ENCODE results near the gene ANKLE1. TPM values are rescaled to one million over a fixed set of nuclear protein-coding genes. Genes with fewer than 3 reads are reported as not detected.

The ANKLE1 gene
- total RNA-seq, 2 donors from 2014 or later = 4.6 to 9.9 TPM

DNA sequence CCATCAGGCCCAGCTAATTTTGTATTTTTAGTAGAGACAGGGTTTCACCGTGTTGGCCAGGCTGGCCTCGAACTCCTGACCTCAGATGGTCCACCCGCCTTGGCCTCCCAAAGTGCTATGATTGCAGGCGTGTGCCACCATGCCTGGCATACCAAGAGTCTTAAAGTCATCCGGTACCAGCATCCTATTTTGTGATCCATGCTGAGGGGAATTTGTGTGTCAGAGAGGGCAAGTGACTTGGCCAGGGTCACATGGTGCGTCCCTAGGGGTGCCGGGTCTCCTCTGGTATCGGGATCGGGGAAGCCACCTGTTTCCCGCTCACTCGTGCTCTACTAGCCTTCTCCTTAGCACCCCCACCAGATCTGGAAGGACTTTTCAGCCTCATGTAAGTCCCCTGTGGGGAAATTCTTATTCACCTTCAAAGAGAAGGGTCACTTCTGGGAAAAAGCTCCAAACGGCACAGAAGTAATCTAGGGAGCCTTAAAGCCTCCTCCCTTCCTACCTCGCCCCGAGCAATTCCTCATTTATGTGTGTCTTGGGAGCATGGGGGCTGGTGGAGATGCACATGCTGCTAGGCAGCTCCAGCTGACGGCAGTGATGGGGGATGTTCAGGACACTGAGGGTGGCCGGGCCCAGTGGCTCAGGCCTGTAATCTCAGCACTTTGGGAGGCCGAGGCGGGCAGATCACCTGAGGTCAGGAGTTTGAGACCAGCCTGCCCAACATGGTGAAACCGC is 6.1 kb upstream of the ANKLE1 start:
- no peaks in the 10 kb centered on the region for H3K4me1 Mint-ChIP-seq
- no peaks in the 10 kb centered on the region for H3K27me3 ChIP-seq (ENCODE audit: control insufficient read depth, insufficient read depth, low read length, poor library complexity, severe bottlenecking)
- H3K9ac ChIP-seq (ENCODE audit: extremely low read depth, low read length, poor library complexity, severe bottlenecking) = no peak overlapping the region
- H3K9me3 ChIP-seq (ENCODE audit: control insufficient read depth, low read length) = no peaks in the 10 kb centered on the region
- H3K4me3 ChIP-seq (ENCODE audit: low read length) = no peak overlapping the region
- DNase-seq = no peak
- H3K4me1 ChIP-seq (ENCODE audit: control insufficient read depth, insufficient read depth, low read length) = no peaks in the 10 kb centered on the region
- H3K27ac ChIP-seq (ENCODE audit: low read depth, low read length) = no peak overlapping the region
- H3K27ac Mint-ChIP-seq = no peak overlapping the region
- no peak overlapping the region for H3K4me3 Mint-ChIP-seq
- no peaks in the 10 kb centered on the region for H3K9me3 Mint-ChIP-seq
- TF ChIP-seq, protein P1, sequence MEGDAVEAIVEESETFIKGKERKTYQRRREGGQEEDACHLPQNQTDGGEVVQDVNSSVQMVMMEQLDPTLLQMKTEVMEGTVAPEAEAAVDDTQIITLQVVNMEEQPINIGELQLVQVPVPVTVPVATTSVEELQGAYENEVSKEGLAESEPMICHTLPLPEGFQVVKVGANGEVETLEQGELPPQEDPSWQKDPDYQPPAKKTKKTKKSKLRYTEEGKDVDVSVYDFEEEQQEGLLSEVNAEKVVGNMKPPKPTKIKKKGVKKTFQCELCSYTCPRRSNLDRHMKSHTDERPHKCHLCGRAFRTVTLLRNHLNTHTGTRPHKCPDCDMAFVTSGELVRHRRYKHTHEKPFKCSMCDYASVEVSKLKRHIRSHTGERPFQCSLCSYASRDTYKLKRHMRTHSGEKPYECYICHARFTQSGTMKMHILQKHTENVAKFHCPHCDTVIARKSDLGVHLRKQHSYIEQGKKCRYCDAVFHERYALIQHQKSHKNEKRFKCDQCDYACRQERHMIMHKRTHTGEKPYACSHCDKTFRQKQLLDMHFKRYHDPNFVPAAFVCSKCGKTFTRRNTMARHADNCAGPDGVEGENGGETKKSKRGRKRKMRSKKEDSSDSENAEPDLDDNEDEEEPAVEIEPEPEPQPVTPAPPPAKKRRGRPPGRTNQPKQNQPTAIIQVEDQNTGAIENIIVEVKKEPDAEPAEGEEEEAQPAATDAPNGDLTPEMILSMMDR (conservative IDR thresholded peaks at IDR 0.05) = no peak
- peaks cover 57% of the 10 kb centered on the region for H3K36me3 ChIP-seq (ENCODE audit: control insufficient read depth, insufficient read depth, low read length)
- 96% methylated on average over 15 to 19 of the region's 19 CpGs for WGBS, 2 experiments (ENCODE audit: insufficient coverage in 1 of 2, insufficient read length in 1 of 2)
- peaks cover 67% of the 10 kb centered on the region for H3K36me3 Mint-ChIP-seq (ENCODE audit: low read depth)
- H3K27me3 Mint-ChIP-seq (ENCODE audit: insufficient read depth) = no peaks in the 10 kb centered on the region

DNA sequence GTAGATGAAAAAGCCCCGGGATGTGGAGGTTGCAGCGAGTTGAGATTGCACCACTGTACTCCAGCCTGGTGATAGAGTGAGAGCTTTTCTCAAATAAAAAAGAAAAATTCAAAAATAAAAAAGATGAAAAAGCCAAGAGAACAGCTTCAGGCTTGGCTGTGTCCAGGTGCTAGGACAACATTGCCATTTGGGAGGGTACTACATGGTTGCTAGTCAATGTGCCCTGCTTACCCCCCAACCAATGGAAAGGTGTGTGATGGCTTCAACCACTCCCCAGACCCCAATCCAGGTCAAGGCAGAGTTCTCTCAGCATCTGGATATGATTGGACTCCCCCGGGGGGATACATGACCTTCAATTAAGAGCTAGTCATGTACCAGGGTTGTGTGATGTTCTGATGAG is 2.3 kb upstream of the ANKLE1 start:
- Mint-ChIP-seq H3K9me3 (no peaks in the 10 kb centered on the region), H3K27me3 (ENCODE audit: insufficient read depth) (peaks cover 9% of the 10 kb centered on the region), H3K36me3 (ENCODE audit: low read depth) (peaks cover 52% of the 10 kb centered on the region), H3K4me3 (no peak overlapping the region), H3K27ac (no peak overlapping the region), H3K4me1 (peaks cover 2% of the 10 kb centered on the region)
- Histone ChIP-seq H3K36me3 (ENCODE audit: control insufficient read depth, insufficient read depth, low read length) (peaks cover 35% of the 10 kb centered on the region), H3K9ac (ENCODE audit: extremely low read depth, low read length, poor library complexity, severe bottlenecking) (no peak overlapping the region), H3K27me3 (ENCODE audit: control insufficient read depth, insufficient read depth, low read length, poor library complexity, severe bottlenecking) (peaks cover 5% of the 10 kb centered on the region), H3K27ac (ENCODE audit: low read depth, low read length) (no peak overlapping the region), H3K9me3 (ENCODE audit: control insufficient read depth, low read length) (no peaks in the 10 kb centered on the region), H3K4me3 (ENCODE audit: low read length) (no peak overlapping the region), H3K4me1 (ENCODE audit: control insufficient read depth, insufficient read depth, low read length) (no peaks in the 10 kb centered on the region)
- TF ChIP-seq, protein P1 (conservative IDR thresholded peaks at IDR 0.05) = no peak
- no peak for DNase-seq
- WGBS, 2 experiments (ENCODE audit: insufficient coverage in 1 of 2, insufficient read length in 1 of 2) = 81% methylated on average over 3 of the region's 3 CpGs; no CpG with 5 or more reads in 1 of the 2 experiments

DNA sequence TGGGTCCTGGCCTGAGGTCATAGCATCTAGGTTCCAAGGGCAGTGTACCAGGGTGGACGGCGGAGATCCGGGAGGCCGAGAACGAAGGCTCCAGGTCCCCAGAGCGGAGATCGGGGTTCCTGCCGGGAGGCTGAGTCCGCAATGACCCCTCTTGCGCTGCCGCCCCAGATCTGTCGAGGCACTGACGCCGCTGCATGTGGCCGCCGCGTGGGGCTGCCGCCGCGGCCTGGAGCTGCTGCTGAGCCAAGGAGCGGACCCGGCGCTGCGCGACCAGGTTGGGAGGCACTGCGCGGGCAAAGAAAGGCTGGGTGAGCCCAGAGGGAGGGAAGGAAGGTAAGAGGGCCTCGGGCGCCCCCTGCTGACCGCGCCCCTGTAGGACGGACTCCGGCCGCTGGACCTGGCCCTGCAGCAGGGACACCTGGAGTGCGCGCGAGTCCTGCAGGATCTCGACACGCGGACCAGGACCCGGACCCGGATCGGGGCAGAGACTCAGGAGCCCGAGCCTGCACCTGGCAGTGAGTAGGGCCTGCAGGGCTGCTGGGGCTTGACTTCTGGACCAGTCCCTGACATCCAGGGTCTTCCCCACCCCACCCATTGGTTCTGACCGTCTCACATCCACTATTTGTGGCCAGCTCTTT is 906 bp downstream of the ANKLE1 start:
- H3K36me3 ChIP-seq (ENCODE audit: control insufficient read depth, insufficient read depth, low read length) = peaks cover 9% of the 10 kb centered on the region
- peaks cover 32% of the 10 kb centered on the region for H3K36me3 Mint-ChIP-seq (ENCODE audit: low read depth)
- H3K4me3 ChIP-seq (ENCODE audit: low read length) = peak overlapping the region; percentile 45
- H3K9me3 ChIP-seq (ENCODE audit: control insufficient read depth, low read length) = no peaks in the 10 kb centered on the region
- H3K27me3 Mint-ChIP-seq (ENCODE audit: insufficient read depth) = peaks cover 9% of the 10 kb centered on the region
- WGBS, 2 experiments (ENCODE audit: insufficient coverage in 1 of 2, insufficient read length in 1 of 2) = 18 to 19% methylated on average over 12 to 45 of the region's 45 CpGs
- H3K9ac ChIP-seq (ENCODE audit: extremely low read depth, low read length, poor library complexity, severe bottlenecking) = no peak overlapping the region
- H3K4me3 Mint-ChIP-seq = peak overlapping the region; percentile 57
- H3K27ac ChIP-seq (ENCODE audit: low read depth, low read length) = no peak overlapping the region
- no peaks in the 10 kb centered on the region for H3K4me1 ChIP-seq (ENCODE audit: control insufficient read depth, insufficient read depth, low read length)
- TF ChIP-seq, protein P1 (conservative IDR thresholded peaks at IDR 0.05) = peak; percentile 97
- peaks cover 6% of the 10 kb centered on the region for H3K9me3 Mint-ChIP-seq
- peaks cover 5% of the 10 kb centered on the region for H3K27me3 ChIP-seq (ENCODE audit: control insufficient read depth, insufficient read depth, low read length, poor library complexity, severe bottlenecking)
- no peak overlapping the region for H3K27ac Mint-ChIP-seq
- DNase-seq = peak; percentile 96
- peaks cover 2% of the 10 kb centered on the region for H3K4me1 Mint-ChIP-seq
